ENCODE data around the gene FOXF2. TPM values are rescaled to one million over a fixed set of nuclear protein-coding genes. Genes with fewer than 3 reads are reported as not detected.

The FOXF2 gene
- total RNA-seq, 2 experiments from 2014 or later: not detected

- CTCF ChIA-PET: no interaction called here
- POLR2A ChIA-PET: no interaction called here
These were observed 577 bp upstream of the FOXF2 start for GRCh38 chr6:1388630-1389368.

DNA sequence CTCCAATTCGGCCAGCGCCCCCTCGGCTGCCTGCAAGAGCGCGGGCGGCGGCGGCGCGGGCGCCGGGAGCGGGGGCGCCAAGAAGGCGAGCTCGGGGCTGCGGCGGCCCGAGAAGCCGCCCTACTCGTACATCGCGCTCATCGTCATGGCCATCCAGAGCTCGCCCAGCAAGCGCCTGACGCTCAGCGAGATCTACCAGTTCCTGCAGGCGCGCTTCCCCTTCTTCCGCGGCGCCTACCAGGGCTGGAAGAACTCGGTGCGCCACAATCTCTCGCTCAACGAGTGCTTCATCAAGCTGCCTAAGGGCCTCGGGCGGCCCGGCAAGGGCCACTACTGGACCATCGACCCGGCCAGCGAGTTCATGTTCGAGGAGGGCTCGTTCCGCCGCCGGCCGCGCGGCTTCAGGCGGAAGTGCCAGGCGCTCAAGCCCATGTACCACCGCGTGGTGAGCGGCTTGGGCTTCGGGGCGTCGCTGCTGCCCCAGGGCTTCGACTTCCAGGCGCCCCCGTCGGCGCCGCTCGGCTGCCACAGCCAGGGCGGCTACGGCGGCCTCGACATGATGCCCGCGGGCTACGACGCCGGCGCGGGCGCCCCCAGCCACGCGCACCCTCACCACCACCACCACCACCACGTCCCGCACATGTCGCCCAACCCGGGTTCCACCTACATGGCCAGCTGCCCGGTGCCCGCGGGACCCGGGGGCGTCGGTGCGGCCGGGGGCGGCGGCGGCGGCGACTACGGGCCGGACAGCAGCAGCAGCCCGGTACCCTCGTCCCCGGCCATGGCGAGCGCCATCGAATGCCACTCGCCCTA, 963 bp downstream of the FOXF2 start:
- POLR2A ChIA-PET: no interaction called here
- CTCF ChIA-PET: interaction anchor here (0.8 to 1.9 kb wide), 2 partner anchors 10 kb away, joined by 3 to 8 read pairs; no protein-coding TSS in a partner anchor

GRCh38 chr6:1390946-1391799, 1.8 kb downstream of the FOXF2 start:
- POLR2A ChIA-PET: no interaction called here

DNA sequence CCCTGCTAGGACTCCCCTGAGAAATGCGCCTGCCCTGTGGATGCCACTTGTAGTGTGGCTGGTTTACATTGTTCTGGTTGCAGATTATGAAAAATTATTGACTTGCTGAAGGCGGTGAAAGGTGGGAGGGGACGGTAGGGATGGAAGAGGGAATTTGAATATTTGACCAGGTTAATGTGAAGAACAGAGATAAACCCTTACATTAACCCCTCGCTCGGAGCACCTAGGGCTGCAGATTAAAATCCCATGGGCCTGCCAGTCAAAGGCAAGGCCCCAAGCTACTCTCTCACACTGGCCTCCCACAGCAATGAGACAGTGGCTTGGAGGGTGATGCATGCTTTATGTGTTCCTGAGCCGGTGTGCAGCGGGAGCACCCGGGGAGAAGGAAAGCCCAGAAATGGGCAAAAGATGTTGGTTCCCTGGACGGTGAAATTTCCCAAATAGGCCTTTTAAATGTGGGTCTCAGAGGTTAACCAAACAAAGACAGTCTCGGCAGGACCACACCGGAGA, 2.5 kb downstream of the FOXF2 start:
- ChIA-PET CTCF (interaction anchor here (0.9 to 1.9 kb wide), 2 partner anchors 11 to 595 kb away, joined by 3 to 8 read pairs; no protein-coding TSS in a partner anchor), POLR2A (no interaction called here)

More at GRCh38 chr6:1390946-1391799, 1.8 kb downstream of the FOXF2 start:
- CTCF ChIA-PET: interaction anchor here (0.8 to 1.9 kb wide), 3 partner anchors 9 to 594 kb away, joined by 3 to 8 read pairs (median 3); no protein-coding TSS in a partner anchor

GRCh38 chr6:1392813-1393640, 3.7 kb downstream of the FOXF2 start:
- ChIA-PET POLR2A (no interaction called here), CTCF (no interaction called here)

DNA sequence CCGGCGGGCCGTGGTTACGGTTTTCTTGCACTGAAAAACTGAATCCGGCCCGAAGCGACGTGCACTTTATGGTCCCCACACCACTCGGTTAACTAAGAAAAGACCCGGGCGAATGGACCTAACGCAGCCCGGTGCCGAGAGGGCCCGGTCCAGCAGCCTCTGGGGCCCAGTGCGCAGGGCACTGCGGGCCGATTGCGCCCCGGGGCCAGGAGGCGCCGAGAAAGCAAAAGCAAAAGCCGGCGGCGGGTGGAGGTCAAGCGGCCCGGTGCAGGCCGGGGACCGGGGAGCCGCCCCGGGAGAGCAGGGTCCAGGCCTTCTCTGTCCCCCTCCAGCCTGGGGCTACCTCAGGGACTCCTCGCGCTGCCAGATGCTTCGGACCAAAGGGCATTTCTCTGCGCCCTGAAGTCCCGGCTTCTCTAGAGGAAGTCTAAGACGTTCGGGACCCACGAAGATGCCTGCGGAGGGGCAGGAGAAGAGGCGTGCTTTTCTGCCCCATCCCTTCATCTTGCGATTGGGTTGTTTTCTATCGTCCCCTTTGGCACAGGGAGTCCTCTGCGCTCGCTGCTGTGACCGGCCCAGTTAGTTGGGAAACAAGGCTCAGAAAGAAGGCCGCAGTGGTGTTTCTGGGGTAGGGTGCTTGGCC, 4.4 kb downstream of the FOXF2 start:
- ChIA-PET CTCF (no interaction called here), POLR2A (no interaction called here)

- ChIA-PET POLR2A (no interaction called here), CTCF (no interaction called here)
These were observed 5.4 kb downstream of the FOXF2 start for GRCh38 chr6:1394514-1395463.

DNA sequence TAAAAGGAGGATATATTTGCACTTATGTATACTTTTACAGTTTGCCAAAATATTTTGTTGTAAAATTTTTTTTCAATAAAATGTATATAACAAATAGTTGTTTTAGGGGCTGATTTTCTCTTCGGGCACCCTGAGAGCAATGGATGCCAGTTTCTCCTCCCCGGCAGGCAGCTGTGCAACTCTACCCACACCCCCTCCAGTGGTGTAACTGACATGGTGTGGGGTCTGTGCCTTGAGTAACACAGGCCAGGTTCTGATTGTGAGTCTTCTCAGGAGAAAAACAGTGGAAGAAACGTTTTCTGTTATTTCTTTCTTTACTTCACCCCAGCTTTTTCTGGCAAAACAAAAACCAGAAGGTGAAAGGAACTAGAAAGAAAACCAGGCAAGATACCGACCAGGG, 6.1 kb downstream of the FOXF2 start:
- POLR2A ChIA-PET: no interaction called here
- CTCF ChIA-PET: interaction anchor here (1.0 kb wide), 1 partner anchor 596 kb away, joined by 3 read pairs; no protein-coding TSS in a partner anchor

DNA sequence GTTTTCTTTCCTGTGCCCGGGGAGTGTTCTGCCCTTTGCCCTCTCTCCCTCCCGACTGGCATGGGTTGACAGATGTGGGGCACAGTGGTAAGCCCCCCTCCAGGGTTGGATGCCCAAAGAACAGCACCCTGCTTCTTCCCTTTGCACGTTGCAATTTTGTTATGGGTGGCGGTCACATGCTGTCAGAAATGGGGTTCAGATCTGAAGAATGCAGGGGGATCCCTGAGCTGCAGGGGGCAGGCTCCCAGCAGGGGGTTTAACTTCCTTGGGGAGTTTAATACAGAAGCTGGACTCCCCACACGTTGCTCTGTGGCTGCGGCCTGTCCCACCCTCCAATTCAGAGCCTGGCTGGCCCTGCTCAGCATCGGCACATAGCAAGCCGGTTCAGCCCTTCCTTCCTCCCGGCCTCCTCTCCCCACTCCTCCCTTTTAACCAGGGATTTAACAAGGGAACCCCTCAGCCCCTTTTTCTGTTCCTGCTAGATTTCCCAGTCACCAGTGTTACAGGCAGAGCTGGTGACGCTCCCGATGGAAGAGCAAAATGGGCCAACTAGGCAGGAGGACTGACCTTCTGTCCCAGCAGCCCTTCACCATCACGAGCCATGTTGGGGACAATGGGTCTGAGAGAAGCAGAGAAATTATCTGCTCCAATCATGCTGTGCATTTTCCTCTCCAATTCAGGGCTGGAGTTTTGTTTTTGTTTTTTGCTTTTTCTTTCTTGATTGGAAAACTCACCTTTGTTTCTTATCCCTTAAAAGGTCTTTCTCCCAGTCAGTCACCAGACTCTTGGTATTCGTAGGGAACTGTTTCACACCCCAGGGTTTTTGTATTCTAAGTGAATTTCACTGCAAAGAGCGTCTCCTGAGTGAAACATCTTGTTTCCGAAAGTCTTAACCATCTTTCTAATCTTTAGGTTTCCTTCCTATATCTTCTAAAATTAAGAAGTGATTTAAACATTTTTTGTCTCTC, 6.8 kb downstream of the FOXF2 start:
- POLR2A ChIA-PET: no interaction called here
- CTCF ChIA-PET: interaction anchor here (0.6 to 2.1 kb wide), 16 partner anchors 9 to 1241 kb away, joined by 3 to 14 read pairs (median 4); no protein-coding TSS in a partner anchor

DNA sequence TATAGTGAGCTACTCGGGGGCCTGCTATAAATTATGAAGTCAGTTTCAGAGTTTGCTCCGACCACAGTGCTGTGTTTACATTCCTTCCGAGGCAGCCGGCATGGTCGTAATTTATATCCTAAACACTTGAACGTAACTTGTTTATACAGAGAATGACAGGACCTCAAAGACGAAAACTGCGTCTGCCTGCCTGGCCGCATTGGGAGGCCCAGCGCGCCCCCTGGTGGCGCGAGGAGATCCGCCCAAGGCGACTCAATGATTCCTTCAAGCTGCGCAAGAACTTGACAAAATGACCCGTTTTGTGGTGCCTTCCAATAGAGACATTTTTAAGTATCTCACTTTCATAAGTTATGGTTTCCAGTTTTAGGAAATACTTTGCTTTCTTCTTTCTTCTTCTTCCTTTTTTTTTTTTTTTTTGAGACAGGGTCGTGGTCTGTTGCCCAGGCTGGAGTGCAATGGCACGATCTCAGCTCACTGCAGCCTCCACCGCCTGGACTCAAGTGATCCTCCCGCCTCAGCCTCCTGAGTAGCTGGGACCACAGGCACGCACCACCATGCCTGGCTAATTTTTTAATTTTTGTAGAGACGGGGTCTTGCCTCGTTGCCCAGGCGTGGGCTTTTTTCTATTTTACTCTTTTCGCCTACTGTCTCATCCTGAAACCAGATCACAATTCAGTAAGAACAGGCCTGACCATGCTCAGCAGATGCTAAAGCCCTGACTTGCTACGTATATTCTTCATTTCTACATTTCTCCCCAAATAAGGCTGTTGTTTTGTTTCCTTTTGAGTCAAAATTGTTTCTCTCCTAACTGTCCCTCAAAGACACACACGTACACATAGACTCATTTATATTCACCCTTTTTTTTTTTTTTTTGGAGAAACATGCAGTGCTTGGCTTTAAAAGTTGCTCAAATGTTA, 7.8 kb downstream of the FOXF2 start:
- CTCF ChIA-PET: interaction anchor here (0.5 to 2.1 kb wide), 18 partner anchors 8 to 1242 kb away, joined by 3 to 14 read pairs (median 3); no protein-coding TSS in a partner anchor
- POLR2A ChIA-PET: interaction anchor here (0.6 kb wide), 1 partner anchor 97 kb away, joined by 9 read pairs; no protein-coding TSS in a partner anchor

- CTCF ChIA-PET: interaction anchor here (1.6 kb wide), 1 partner anchor 8 kb away, joined by 3 read pairs; no protein-coding TSS in a partner anchor
- POLR2A ChIA-PET: no interaction called here
These were observed 9.9 kb downstream of the FOXF2 start for GRCh38 chr6:1399085-1399780.

DNA sequence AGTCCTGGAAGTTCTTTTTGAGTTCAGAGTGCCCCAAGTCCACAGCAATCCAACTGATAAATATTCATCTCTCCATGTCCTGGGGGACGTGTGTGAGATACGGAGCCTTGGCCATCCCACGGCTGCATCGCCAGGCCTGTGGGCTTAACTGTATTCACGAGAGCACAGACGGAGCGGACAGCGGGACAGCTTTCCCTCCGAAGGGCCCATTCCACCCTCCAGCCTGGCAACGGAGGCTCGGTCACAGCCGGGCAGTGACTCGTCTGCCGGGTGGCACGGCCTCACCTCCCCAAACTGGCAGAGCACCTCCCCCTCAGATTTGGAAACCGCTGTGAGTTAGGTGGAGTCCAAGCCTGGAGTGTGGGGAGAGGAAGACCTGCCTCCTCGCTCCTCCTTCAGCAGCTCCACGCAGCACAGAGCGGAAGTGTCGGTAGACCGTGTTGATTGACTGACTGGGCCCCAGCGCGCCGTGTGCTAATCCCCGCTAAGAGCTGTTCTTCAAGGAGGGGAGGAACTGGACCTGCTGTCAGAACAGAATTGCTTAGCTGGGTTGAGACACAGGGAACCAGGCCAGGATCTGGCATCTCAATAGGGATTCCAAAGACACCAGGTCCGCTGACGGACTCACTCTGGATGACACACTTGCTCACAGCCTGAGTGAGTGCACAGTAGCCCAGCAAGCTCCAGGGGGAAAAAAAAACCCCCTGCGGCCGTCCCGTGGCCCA, 10.9 kb downstream of the FOXF2 start:
- CTCF ChIA-PET: interaction anchor here (1.6 kb wide), 1 partner anchor 9 kb away, joined by 3 read pairs; no protein-coding TSS in a partner anchor
- POLR2A ChIA-PET: no interaction called here

DNA sequence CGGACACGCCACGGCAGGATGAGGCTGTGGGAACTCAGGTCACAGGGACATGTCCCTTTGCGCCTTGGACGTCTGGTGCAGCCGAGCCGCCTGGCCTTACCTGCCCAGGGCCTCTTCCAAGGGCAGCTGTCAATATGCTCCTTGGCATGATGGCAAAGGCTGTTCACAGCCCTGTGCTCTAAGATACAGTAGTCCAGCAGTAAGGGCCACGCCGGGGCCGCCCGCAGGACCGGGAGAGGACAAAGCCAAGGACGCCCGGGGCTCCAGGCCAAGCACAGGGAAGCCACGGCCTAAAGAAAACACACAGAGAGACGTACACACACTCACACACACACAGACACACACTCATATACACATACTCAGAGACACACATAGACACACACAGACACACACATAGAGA, 13.0 kb downstream of the FOXF2 start:
- CTCF ChIA-PET: interaction anchor here (1.7 kb wide), 1 partner anchor 21 kb away, joined by 4 read pairs; no protein-coding TSS in a partner anchor
- POLR2A ChIA-PET: interaction anchor here (0.6 kb wide), 1 partner anchor 875 kb away, joined by 8 read pairs; no protein-coding TSS in a partner anchor
